Astrocyte (in vitro differentiated cells and primary cell): ENCODE results near the gene SLC19A1. TPM values are rescaled to one million over a fixed set of nuclear protein-coding genes. Genes with fewer than 3 reads are reported as not detected.

Experiments used
- DNase-seq: peaks from one replicate; pipeline ENCODE4 v3.0.0-alpha.2; 2010; ENCODE audit warnings: low read depth
- FAIRE-seq: peaks from 2 replicates; lab custom pipeline; 2011; peaks lifted over from hg19 to GRCh38; lab: Jason Lieb, UNC
- H2AFZ ChIP-seq: 2 replicates; pipeline ENCODE4 v1.6.0; 2012; ENCODE audit warnings: low read depth, low read length, inconsistent platforms
- H3K27ac ChIP-seq: 2 replicates; pipeline ENCODE4 v1.5.1; 2011; ENCODE audit warnings: low read depth, low read length, inconsistent platforms
- H3K27me3 ChIP-seq: 2 replicates; pipeline ENCODE4 v1.6.0; 2011; ENCODE audit warnings: low read length, inconsistent platforms; ENCODE audit not compliant: insufficient read depth
- H3K36me3 ChIP-seq: 2 replicates; pipeline ENCODE4 v1.5.1; 2011; ENCODE audit warnings: low read length, inconsistent platforms; ENCODE audit not compliant: insufficient read depth
- H3K4me1 ChIP-seq: 2 replicates; pipeline ENCODE4 v1.5.1; 2011; ENCODE audit warnings: low read length, inconsistent platforms; ENCODE audit not compliant: insufficient read depth
- H3K4me2 ChIP-seq: 2 replicates; pipeline ENCODE4 v1.6.0; 2012; ENCODE audit warnings: low read length, inconsistent platforms
- H3K4me3 ChIP-seq: 2 replicates; pipeline ENCODE4 v1.5.1; 2011; ENCODE audit warnings: low read depth, mild to moderate bottlenecking, low read length, inconsistent platforms; ENCODE audit not compliant: insufficient read depth
- H3K79me2 ChIP-seq: 2 replicates; pipeline ENCODE4 v1.6.0; 2012; ENCODE audit warnings: mild to moderate bottlenecking, low read length, inconsistent platforms; ENCODE audit not compliant: insufficient read depth
- H3K9ac ChIP-seq: 2 replicates; pipeline ENCODE4 v1.6.0; 2012; ENCODE audit warnings: mild to moderate bottlenecking, low read length, inconsistent platforms
- H3K9me3 ChIP-seq: 2 replicates; pipeline ENCODE4 v1.5.1; 2012; ENCODE audit warnings: low read depth, mild to moderate bottlenecking, low read length, inconsistent platforms; ENCODE audit not compliant: insufficient read depth
- H4K20me1 ChIP-seq: 2 replicates; pipeline ENCODE4 v1.6.0; 2012; ENCODE audit warnings: low read length, inconsistent platforms; ENCODE audit not compliant: insufficient read depth
- H3K27ac Mint-ChIP-seq: one replicate; pipeline ENCODE4 v1.8.0; 2021; ENCODE audit warnings: mild to moderate bottlenecking, mixed read lengths; ENCODE audit not compliant: unreplicated experiment
- H3K27me3 Mint-ChIP-seq: one replicate; pipeline ENCODE4 v1.8.0; 2021; ENCODE audit warnings: low read depth, mixed read lengths; ENCODE audit not compliant: unreplicated experiment
- H3K36me3 Mint-ChIP-seq: one replicate; pipeline ENCODE4 v1.8.0; 2021; ENCODE audit warnings: low read depth, mixed read lengths; ENCODE audit not compliant: unreplicated experiment
- H3K4me1 Mint-ChIP-seq: one replicate; pipeline ENCODE4 v1.8.0; 2021; ENCODE audit warnings: low read depth, mixed read lengths; ENCODE audit not compliant: unreplicated experiment
- H3K4me3 Mint-ChIP-seq: one replicate; pipeline ENCODE4 v1.8.0; 2021; ENCODE audit warnings: mild to moderate bottlenecking, moderate library complexity, mixed read lengths; ENCODE audit not compliant: unreplicated experiment
- H3K9me3 Mint-ChIP-seq: one replicate; pipeline ENCODE4 v1.8.0; 2021; ENCODE audit warnings: mild to moderate bottlenecking, mixed read lengths; ENCODE audit not compliant: unreplicated experiment
- CTCF ChIP-seq: IDR thresholded peaks from 2 replicates; pipeline ENCODE4 v1.5.1; 2011; ENCODE audit warnings: low read depth, mild to moderate bottlenecking, inconsistent platforms, low read length, moderate library complexity; ENCODE audit not compliant: insufficient read depth
- EZH2 ChIP-seq: IDR thresholded peaks from 2 replicates; pipeline ENCODE4 v1.6.1; 2012; ENCODE audit warnings: mild to moderate bottlenecking, low read length, inconsistent platforms; ENCODE audit not compliant: insufficient read depth
- total RNA-seq: library from RNA; stranded (reverse); gene quantifications from 2 replicates; pipeline ENCODE4 v1.2.1, GENCODE V29; 2021

The SLC19A1 gene
- total RNA-seq, 1 donor from 2014 or later: 11.7 TPM

GRCh38 chr21:45533846-45534635, 8.2 kb downstream of the SLC19A1 start:
- Histone ChIP-seq H3K79me2 (peaks cover 13% of the 10 kb centered on the region), H3K4me1 (peaks cover 10% of the 10 kb centered on the region), H3K27ac (no peak overlapping the region), H3K9ac (no peak overlapping the region), H3K4me2 (peak overlapping the region; percentile 55), H3K9me3 (no peaks in the 10 kb centered on the region), H3K36me3 (peaks cover 9% of the 10 kb centered on the region), H2AFZ (no peak overlapping the region), H3K27me3 (no peaks in the 10 kb centered on the region), H4K20me1 (peaks cover 21% of the 10 kb centered on the region), H3K4me3 (no peak overlapping the region)
- H3K9me3 Mint-ChIP-seq: no peaks in the 10 kb centered on the region
- no peaks in the 10 kb centered on the region for H3K27me3 Mint-ChIP-seq
- H3K4me3 Mint-ChIP-seq: no peak overlapping the region
- H3K36me3 Mint-ChIP-seq: peaks cover 1% of the 10 kb centered on the region
- H3K27ac Mint-ChIP-seq: no peak overlapping the region
- H3K4me1 Mint-ChIP-seq: no peaks in the 10 kb centered on the region
- DNase-seq: no peak
- no peak for TF ChIP-seq CTCF
- TF ChIP-seq EZH2: no peak
- no peak for FAIRE-seq

DNA sequence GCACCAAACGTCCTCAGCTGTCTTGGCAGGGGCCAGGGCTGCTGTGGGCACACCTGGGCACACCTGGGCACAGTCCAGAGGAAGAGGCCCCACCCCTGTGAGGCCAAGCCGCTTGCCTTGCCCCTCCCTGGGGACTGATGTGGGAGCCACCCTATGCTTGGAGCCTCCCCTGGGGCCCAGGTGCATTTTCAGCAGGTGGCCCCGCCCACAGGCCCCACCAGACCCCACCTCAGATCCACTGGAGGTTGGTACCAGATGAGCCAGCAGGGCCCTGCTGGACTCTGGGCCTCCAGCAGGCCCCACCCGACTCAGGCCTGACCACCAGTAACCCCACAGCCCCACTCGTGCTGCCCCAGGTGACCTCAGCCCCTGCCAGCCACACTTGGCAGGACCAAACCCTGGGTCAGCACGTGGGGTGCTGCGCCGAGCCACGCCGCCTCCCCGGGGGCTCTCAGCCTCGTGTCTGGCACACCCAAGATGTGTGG, 8.8 kb downstream of the SLC19A1 start:
- Histone ChIP-seq H2AFZ (no peak overlapping the region), H3K4me2 (no peak overlapping the region), H3K4me1 (peaks cover 10% of the 10 kb centered on the region), H3K79me2 (peaks cover 7% of the 10 kb centered on the region), H3K27ac (no peak overlapping the region), H3K36me3 (peaks cover 9% of the 10 kb centered on the region), H3K9ac (no peak overlapping the region), H4K20me1 (peaks cover 19% of the 10 kb centered on the region), H3K9me3 (no peaks in the 10 kb centered on the region), H3K4me3 (no peak overlapping the region), H3K27me3 (no peaks in the 10 kb centered on the region)
- Mint-ChIP-seq H3K4me3 (no peak overlapping the region), H3K4me1 (no peaks in the 10 kb centered on the region), H3K9me3 (no peaks in the 10 kb centered on the region), H3K36me3 (peaks cover 1% of the 10 kb centered on the region), H3K27ac (no peak overlapping the region), H3K27me3 (no peaks in the 10 kb centered on the region)
- FAIRE-seq (no peak), DNase-seq (no peak)
- TF ChIP-seq EZH2: no peak
- no peak for TF ChIP-seq CTCF

- Histone ChIP-seq H3K9ac (no peak overlapping the region), H3K27ac (no peak overlapping the region), H3K36me3 (peaks cover 9% of the 10 kb centered on the region), H3K9me3 (no peaks in the 10 kb centered on the region), H4K20me1 (peaks cover 18% of the 10 kb centered on the region), H3K79me2 (peaks cover 7% of the 10 kb centered on the region), H3K4me2 (no peak overlapping the region), H3K27me3 (no peaks in the 10 kb centered on the region), H3K4me3 (no peak overlapping the region), H2AFZ (no peak overlapping the region), H3K4me1 (peaks cover 10% of the 10 kb centered on the region)
- Mint-ChIP-seq H3K27me3 (no peaks in the 10 kb centered on the region), H3K36me3 (peaks cover 1% of the 10 kb centered on the region), H3K27ac (no peak overlapping the region), H3K4me1 (no peaks in the 10 kb centered on the region), H3K9me3 (no peaks in the 10 kb centered on the region), H3K4me3 (no peak overlapping the region)
- no peak for DNase-seq
- TF ChIP-seq EZH2: no peak
- FAIRE-seq: no peak
These were observed 9.3 kb downstream of the SLC19A1 start for GRCh38 chr21:45532826-45533360.
